GM12878 (cell line): Measurements from ENCODE around the gene THBS1. TPM values are rescaled to one million over a fixed set of nuclear protein-coding genes. Genes with fewer than 3 reads are reported as not detected.

Source experiments
- ATAC-seq: fragments of 200-7000 bp; cut with Tn5 transposase; 3 replicates; pipeline ENCODE4 v1.9.1; 2020; ENCODE audit warnings: mild to moderate bottlenecking, moderate library complexity
- BruUV-seq: library from RNA; stranded (reverse); fragments of 400-500 nt; replicated peaks from 2 replicates; lab custom pipeline; 2021; lab: Mats Ljungman, UMichigan
- CTCF ChIA-PET: fragments of 300-600 bp; sonication (Branson Sonifier 250); formaldehyde crosslinking; extraction: SDS; loops from one replicate; lab custom pipeline; 2021; ENCODE audit warnings: inconsistent platforms; lab: Yijun Ruan, JAX
- POLR2A ChIA-PET: fragments of 350-600 bp; formaldehyde crosslinking; extraction: SDS; loops from one replicate; lab custom pipeline; 2021; ENCODE audit warnings: inconsistent platforms; lab: Charles Lee
- RAD21 ChIA-PET: fragments of 300-600 bp; sonication (Branson Sonifier 250); formaldehyde crosslinking; loops from one replicate; lab custom pipeline; 2023; ENCODE audit warnings: antibody characterized with exemption; ENCODE audit not compliant: unreplicated experiment; lab: Charles Lee
- SMC1A ChIA-PET: fragments of 300-600 bp; sonication (Branson Sonifier 250); formaldehyde crosslinking; loops from one replicate; lab custom pipeline; 2023; ENCODE audit not compliant: unreplicated experiment, uncharacterized antibody; lab: Charles Lee
- DNase-seq: peaks from one replicate; pipeline ENCODE4 v3.0.0-alpha.2; 2011; ENCODE audit warnings: low read depth, low spot score
- FAIRE-seq: peaks from 3 replicates; lab custom pipeline; 2011; peaks lifted over from hg19 to GRCh38; lab: Jason Lieb, UNC
- H2AFZ ChIP-seq: 2 replicates; pipeline ENCODE4 v1.6.0; 2011; ENCODE audit warnings: low read depth, low read length, control low read depth; ENCODE audit not compliant: control insufficient read depth
- H3K27ac ChIP-seq: 2 replicates; pipeline ENCODE4 v1.5.1; 2011; ENCODE audit warnings: control low read depth; ENCODE audit not compliant: control insufficient read depth, insufficient read depth
- H3K27me3 ChIP-seq, 2 experiments: replicated peaks in 1 of 2; 2 replicates each; pipeline versions ENCODE4 v1.6.0 to v1.6.1; 2011; ENCODE audit warnings: low read length in 1 of 2; ENCODE audit not compliant: control insufficient read depth in 2 of 2, insufficient read depth in 2 of 2
- H3K36me3 ChIP-seq, 2 experiments: 2 replicates each; pipeline ENCODE4 v1.5.1; 2011; ENCODE audit warnings: low read length in 1 of 2; ENCODE audit not compliant: control insufficient read depth in 2 of 2, insufficient read depth in 2 of 2
- H3K4me1 ChIP-seq: 2 replicates; pipeline ENCODE4 v1.6.1; 2011; ENCODE audit warnings: mild to moderate bottlenecking, low read length, moderate library complexity, mixed read lengths; ENCODE audit not compliant: control insufficient read depth, insufficient read depth
- H3K4me2 ChIP-seq: 2 replicates; pipeline ENCODE4 v1.6.0; 2011; ENCODE audit warnings: control low read depth; ENCODE audit not compliant: control insufficient read depth, insufficient read depth
- H3K4me3 ChIP-seq: fragments of 200-600 bp; sonication (generic); 2 replicates; pipeline ENCODE4 v1.5.1; 2016
- H3K79me2 ChIP-seq: 2 replicates; pipeline ENCODE4 v1.6.0; 2011; ENCODE audit warnings: low read length; ENCODE audit not compliant: control insufficient read depth, insufficient read depth
- H3K9ac ChIP-seq: 2 replicates; pipeline ENCODE4 v1.8.0; 2011; ENCODE audit warnings: low read length, control low read depth, mixed read lengths; ENCODE audit not compliant: control insufficient read depth, insufficient read depth
- H3K9me3 ChIP-seq: replicated peaks from 3 replicates; pipeline ENCODE4 v1.5.1; 2011; ENCODE audit warnings: mild to moderate bottlenecking, low read length; ENCODE audit not compliant: control insufficient read depth, insufficient read depth
- H4K20me1 ChIP-seq: 2 replicates; pipeline ENCODE4 v1.6.0; 2011; ENCODE audit not compliant: control insufficient read depth, insufficient read depth
- BCL3 ChIP-seq: IDR thresholded peaks from 2 replicates; pipeline ENCODE4 v1.6.1; 2011; ENCODE audit warnings: borderline replicate concordance, low read depth, mild to moderate bottlenecking, moderate library complexity, low read length; ENCODE audit not compliant: insufficient read depth, poor library complexity, severe bottlenecking
- CHD2 ChIP-seq: IDR thresholded peaks from 2 replicates; pipeline ENCODE4 v1.6.1; 2011; ENCODE audit warnings: low read depth, low read length, improper control_type of control experiment, borderline replicate concordance
- CREM ChIP-seq: IDR thresholded peaks from 2 replicates; pipeline ENCODE4 v1.6.1; 2014; ENCODE audit warnings: antibody characterized with exemption, low read depth
- E4F1 ChIP-seq: fragments of 450-650 bp; IDR thresholded peaks from 2 replicates; pipeline ENCODE4 v1.6.1; 2018; ENCODE audit warnings: borderline replicate concordance, mild to moderate bottlenecking; ENCODE audit not compliant: partially characterized antibody
- EGR1 ChIP-seq, 2 experiments: IDR thresholded peaks; 1 replicate in 1 of 2; 2 replicates in 1 of 2; pipeline ENCODE4 v1.6.1; 2011 to 2012; ENCODE audit warnings: low read depth in 2 of 2, low read length in 2 of 2, borderline replicate concordance in 1 of 2, mild to moderate bottlenecking in 1 of 2, moderate library complexity in 1 of 2
- FOS ChIP-seq: IDR thresholded peaks from 3 replicates; pipeline ENCODE4 v1.6.1; 2011; ENCODE audit warnings: borderline replicate concordance; ENCODE audit not compliant: insufficient read length; ENCODE audit errors: extremely low read depth
- FOXM1 ChIP-seq: IDR thresholded peaks from 2 replicates; pipeline ENCODE4 v1.6.1; 2012; ENCODE audit warnings: low read depth, mild to moderate bottlenecking, inconsistent platforms, low read length, moderate library complexity
- JUND ChIP-seq: IDR thresholded peaks from 2 replicates; pipeline ENCODE4 v1.6.1; 2012; ENCODE audit warnings: low read depth, mild to moderate bottlenecking, low read length, improper control_type of control experiment, moderate library complexity
- KAT2A ChIP-seq: conservative IDR thresholded peaks from 2 replicates; pipeline ENCODE4 v1.6.1; 2011; ENCODE audit warnings: low read depth, low read length; ENCODE audit not compliant: control insufficient read depth
- MTA3 ChIP-seq: IDR thresholded peaks from 2 replicates; pipeline ENCODE4 v1.6.1; 2012; ENCODE audit warnings: low read length, inconsistent platforms, borderline replicate concordance
- NFYA ChIP-seq: IDR thresholded peaks from 2 replicates; pipeline ENCODE4 v1.6.1; 2011; ENCODE audit warnings: low read depth, mild to moderate bottlenecking, low read length, improper control_type of control experiment, borderline replicate concordance
- NRF1 ChIP-seq: conservative IDR thresholded peaks from 2 replicates; pipeline ENCODE4 v1.6.1; 2011; ENCODE audit warnings: mild to moderate bottlenecking, low read depth, low read length, improper control_type of control experiment
- SKIL ChIP-seq: fragments of 450-650 bp; IDR thresholded peaks from 2 replicates; pipeline ENCODE4 v1.6.1; 2017; ENCODE audit warnings: mild to moderate bottlenecking, low read depth, inconsistent platforms; ENCODE audit not compliant: poor library complexity, severe bottlenecking
- SREBF1 ChIP-seq: IDR thresholded peaks from 2 replicates; pipeline ENCODE4 v1.6.1; 2012; ENCODE audit warnings: mild to moderate bottlenecking, low read length
- SREBF2 ChIP-seq: IDR thresholded peaks from 2 replicates; pipeline ENCODE4 v1.6.1; 2012; ENCODE audit warnings: mild to moderate bottlenecking, low read length
- YY1 ChIP-seq: IDR thresholded peaks from 2 replicates; pipeline ENCODE4 v1.6.1; 2011; ENCODE audit warnings: low read depth, mild to moderate bottlenecking, low read length
- WGBS: methylation state at CpG from one replicate; pipeline ENCODE4 v1.1.6; 2016; ENCODE audit warnings: low lambda C conversion rate; ENCODE audit not compliant: insufficient replicate concordance, insufficient coverage; ENCODE audit errors: missing lambda C conversion rate; 5-methylcytosine and 5-hydroxymethylcytosine counted together
- in situ Hi-C: fragments of 300-500 bp; cut with MboI; formaldehyde crosslinking; loops from 9 replicates; pipeline ENCODE4 v1.14.3; 2018; ENCODE audit warnings: mixed read lengths
- intact Hi-C: fragments of 100-400 bp; cut with micrococcal nuclease; formaldehyde crosslinking; loops from one replicate; pipeline ENCODE4 v1.14.2; 2022; ENCODE audit not compliant: unreplicated experiment
- polyA plus RNA-seq, 11 experiments: library from polyadenylated mRNA; depleted of rRNA in 4 of 11; unstranded in 6 of 11; stranded (reverse) in 5 of 11; fragments of >200 nt; fragmentation: Nextera tagmentation in 4 of 11; fragmentation: Illumina TruSeq in 1 of 11; extraction: Ambion mirVana in 4 of 11; extraction: Trizol in 1 of 11; gene quantifications; 1 replicate in 1 of 11; 2 replicates in 10 of 11; pipeline versions ENCODE4 v1.2.1 to v1.2.3, GENCODE V29; 2011 to 2016; ENCODE audit warnings: inconsistent platforms in 2 of 11, missing spikeins in 2 of 11, low read depth in 1 of 11
- total RNA-seq, 4 experiments: library from RNA; depleted of rRNA in 3 of 4; stranded (reverse); fragments of >200 nt in 3 of 4; fragmentation: Illumina TruSeq in 1 of 4; extraction: Trizol in 1 of 4; gene quantifications; 2 replicates each; pipeline versions ENCODE4 v1.2.1 to v1.2.3, GENCODE V29; 2013 to 2021

THBS1 gene
- total and polyA plus RNA-seq, 10 of the 15 experiments (the other 5 are each of a cell fraction or from before 2014, with no cell fraction given), result under 0.01 to 1.5 (median 0.23) TPM; not detected in 3

- TF ChIP-seq JUND (no peak), SREBF1 (no peak), NRF1 (no peak), SREBF2 (no peak), YY1 (no peak), CHD2 (no peak), MTA3 (no peak)
These were observed 8.4 kb downstream of the THBS1 start (continued) for GRCh38 chr15:39589193-39589814.

- intact Hi-C loops, result no loop called here
- no peak overlapping the region for H2AFZ ChIP-seq
- H3K4me3 ChIP-seq, result no peak overlapping the region
- no peak overlapping the region for H3K27ac ChIP-seq
- CTCF ChIA-PET, result interaction anchor here (2.2 kb wide), 1 partner anchor 167 kb away, joined by 15 read pairs; no protein-coding TSS in a partner anchor
- H3K36me3 ChIP-seq, result no peaks in the 10 kb centered on the region
- H3K4me2 ChIP-seq, result no peak overlapping the region
- no TSS peak for BruUV-seq
- POLR2A ChIA-PET, result no interaction called here
- FAIRE-seq (no peak), DNase-seq (no peak), ATAC-seq (no peak)
- H3K79me2 ChIP-seq, result no peaks in the 10 kb centered on the region
- H3K4me1 ChIP-seq, result no peaks in the 10 kb centered on the region
- RAD21 ChIA-PET, result no interaction called here
- no peaks in the 10 kb centered on the region for H3K9me3 ChIP-seq
- 54% methylated on average over 13 of the region's 13 CpGs for WGBS
- H3K27me3 ChIP-seq, result no peaks in the 10 kb centered on the region; a peak in 1 of 4 replicates
- SMC1A ChIA-PET, result no interaction called here
- in situ Hi-C loops, result loop anchor here (25.0 kb wide), 1 partner anchor 778 kb away; no protein-coding TSS in a partner anchor
- H3K9ac ChIP-seq, result no peak overlapping the region
- H4K20me1 ChIP-seq, result no peaks in the 10 kb centered on the region
- TF ChIP-seq KAT2A, result no peak
- no peak for TF ChIP-seq BCL3
- TF ChIP-seq SKIL, result no peak
- TF ChIP-seq YY1, result no peak
- no peak for TF ChIP-seq NFYA
- TF ChIP-seq EGR1 (IDR thresholded peaks at IDR 0.05; ENCODE audit: borderline replicate concordance in 1 of 2, low read depth in 2 of 2, low read length in 2 of 2), result no peak
- TF ChIP-seq FOXM1, result no peak
- no peak for TF ChIP-seq CREM
- no peak for TF ChIP-seq E4F1
- TF ChIP-seq FOS, result no peak
These were observed 9.2 kb downstream of the THBS1 start for GRCh38 chr15:39589815-39590644.
